Mesendoderm (in vitro differentiated cells): ENCODE results near the gene ANGPTL3.

ENCODE experiments used
- DNase-seq: peaks from one replicate; pipeline ENCODE4 v3.0.0; 2013
- H2AK5ac ChIP-seq: 2 replicates; pipeline ENCODE4 v1.6.1; 2013; ENCODE audit warnings: low read length, inconsistent platforms
- H2BK120ac ChIP-seq: 2 replicates; pipeline ENCODE4 v1.6.1; 2013; ENCODE audit warnings: low read depth, mild to moderate bottlenecking, low read length, moderate library complexity, mixed read lengths
- H2BK15ac ChIP-seq: replicated peaks from 2 replicates; pipeline ENCODE4 v1.6.1; 2013; ENCODE audit warnings: low read depth, mild to moderate bottlenecking, moderate library complexity
- H2BK5ac ChIP-seq: 2 replicates; pipeline ENCODE4 v1.6.1; 2013; ENCODE audit warnings: low read length, inconsistent platforms
- H3K18ac ChIP-seq: 2 replicates; pipeline ENCODE4 v1.6.1; 2013; ENCODE audit warnings: mild to moderate bottlenecking, low read length, mixed read lengths
- H3K23ac ChIP-seq: one replicate; pipeline ENCODE4 v1.6.1; 2013; ENCODE audit warnings: low read length
- H3K27ac ChIP-seq: 2 replicates; pipeline ENCODE4 v1.5.1; 2013; ENCODE audit warnings: low read depth, mild to moderate bottlenecking, inconsistent platforms, low read length, moderate library complexity
- H3K27me3 ChIP-seq: 2 replicates; pipeline ENCODE4 v1.6.1; 2013; ENCODE audit warnings: low read length, control low read depth, mild to moderate bottlenecking, inconsistent platforms; ENCODE audit not compliant: insufficient read depth, poor library complexity
- H3K36me3 ChIP-seq: 2 replicates; pipeline ENCODE4 v1.6.1; 2013; ENCODE audit warnings: low read length, inconsistent platforms; ENCODE audit not compliant: control insufficient read depth, insufficient read depth
- H3K4ac ChIP-seq: one replicate; pipeline ENCODE4 v1.6.1; 2013; ENCODE audit warnings: low read depth, mild to moderate bottlenecking, low read length, moderate library complexity
- H3K4me1 ChIP-seq: 2 replicates; pipeline ENCODE4 v1.6.1; 2013; ENCODE audit warnings: low read depth, low read length, inconsistent platforms; ENCODE audit not compliant: control insufficient read depth
- H3K4me2 ChIP-seq: 2 replicates; pipeline ENCODE4 v1.6.1; 2013; ENCODE audit warnings: low read length
- H3K4me3 ChIP-seq: 2 replicates; pipeline ENCODE4 v1.5.1; 2013; ENCODE audit warnings: mild to moderate bottlenecking, low read length
- H3K56ac ChIP-seq: one replicate; pipeline ENCODE4 v1.6.1; 2013; ENCODE audit warnings: low read length
- H3K79me1 ChIP-seq: 2 replicates; pipeline ENCODE4 v1.6.1; 2013; ENCODE audit warnings: low read length, inconsistent platforms
- H3K79me2 ChIP-seq: 2 replicates; pipeline ENCODE4 v1.6.1; 2013; ENCODE audit warnings: mild to moderate bottlenecking, low read length; ENCODE audit not compliant: control insufficient read depth, insufficient read depth
- H3K9ac ChIP-seq: 2 replicates; pipeline ENCODE4 v1.6.1; 2013; ENCODE audit warnings: low read length, inconsistent platforms
- H4K5ac ChIP-seq: one replicate; pipeline ENCODE4 v1.6.1; 2013; ENCODE audit warnings: low read length
- H4K8ac ChIP-seq: one replicate; pipeline ENCODE4 v1.6.1; 2013; ENCODE audit warnings: low read depth, mild to moderate bottlenecking, control low read depth, low read length, moderate library complexity
- WGBS: extraction: QIAGEN DNeasy Blood & Tissue Kit; methylation state at CpG from one replicate; pipeline ENCODE4 v1.1.7; 2013; ENCODE audit warnings: low lambda C conversion rate, missing lambda C conversion rate; ENCODE audit not compliant: insufficient coverage; ENCODE audit errors: extremely low coverage; 5-methylcytosine and 5-hydroxymethylcytosine counted together

The ANGPTL3 gene

DNA sequence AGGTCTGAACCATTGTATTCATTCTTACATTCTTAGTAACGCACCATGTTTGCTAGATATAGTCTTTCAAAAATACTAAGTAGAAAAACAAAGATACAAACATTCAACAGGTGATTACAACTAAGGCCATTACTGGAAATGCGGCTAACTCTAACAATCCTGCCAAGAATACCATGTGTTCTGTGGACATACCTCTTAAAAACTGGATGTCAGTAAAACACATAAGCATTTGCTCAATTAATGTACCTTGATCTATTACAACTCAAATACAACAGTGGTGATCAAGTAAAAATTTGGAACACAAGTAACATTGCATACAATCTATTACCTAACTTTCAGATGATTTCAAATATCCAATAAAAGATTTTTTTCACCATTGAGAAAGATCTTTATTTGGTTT is 15.4 kb downstream of the ANGPTL3 start:
- Histone ChIP-seq H4K8ac (no peak overlapping the region), H2BK15ac (no peak overlapping the region), H4K5ac (no peak overlapping the region), H3K27me3 (no peaks in the 10 kb centered on the region), H3K9ac (no peak overlapping the region), H3K4me3 (no peak overlapping the region), H3K4me1 (no peaks in the 10 kb centered on the region), H3K4ac (no peak overlapping the region), H2BK120ac (no peak overlapping the region), H3K27ac (no peak overlapping the region), H3K79me1 (no peaks in the 10 kb centered on the region), H3K36me3 (no peaks in the 10 kb centered on the region), H2BK5ac (no peak overlapping the region), H2AK5ac (no peak overlapping the region), H3K56ac (no peak overlapping the region), H3K4me2 (no peak overlapping the region), H3K79me2 (no peaks in the 10 kb centered on the region), H3K23ac (no peak overlapping the region), H3K18ac (no peak overlapping the region)
- DNase-seq = no peak
- WGBS = no CpG with 5 or more reads among the region's 2 CpGs

DNA sequence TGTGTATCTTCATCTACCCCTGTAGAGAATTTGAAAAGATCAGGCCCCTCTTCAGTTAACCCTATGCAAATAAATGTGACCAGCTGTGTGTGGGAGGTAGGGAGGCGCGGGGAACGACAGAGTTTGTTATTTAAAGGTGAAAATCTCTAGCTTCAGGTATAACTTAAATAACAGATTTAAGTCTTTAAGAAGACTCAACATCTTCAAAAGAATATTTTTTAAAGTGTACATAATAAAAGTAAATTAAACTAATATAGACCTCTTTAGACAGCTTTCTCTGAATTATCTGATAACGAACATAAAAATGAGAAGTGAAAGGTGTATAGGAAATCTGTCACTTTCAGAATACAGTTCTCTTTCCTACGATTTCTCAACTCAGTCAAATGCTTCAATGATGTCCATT is 16.0 kb downstream of the ANGPTL3 start:
- WGBS = no CpG with 5 or more reads among the region's 5 CpGs
- no peak overlapping the region for H4K8ac ChIP-seq
- no peak overlapping the region for H3K18ac ChIP-seq
- H2BK5ac ChIP-seq = no peak overlapping the region
- no peaks in the 10 kb centered on the region for H3K79me1 ChIP-seq
- no peak overlapping the region for H3K4me2 ChIP-seq
- H3K4ac ChIP-seq = no peak overlapping the region
- no peak overlapping the region for H4K5ac ChIP-seq
- no peak overlapping the region for H2BK15ac ChIP-seq
- H3K9ac ChIP-seq = no peak overlapping the region
- H3K56ac ChIP-seq = no peak overlapping the region
- H3K4me1 ChIP-seq = no peaks in the 10 kb centered on the region
- no peak overlapping the region for H2AK5ac ChIP-seq
- no peak overlapping the region for H2BK120ac ChIP-seq
- H3K27ac ChIP-seq = no peak overlapping the region
- no peaks in the 10 kb centered on the region for H3K27me3 ChIP-seq
- no peak overlapping the region for H3K4me3 ChIP-seq
- no peak for DNase-seq
- no peaks in the 10 kb centered on the region for H3K79me2 ChIP-seq
- H3K36me3 ChIP-seq = no peaks in the 10 kb centered on the region
- H3K23ac ChIP-seq = no peak overlapping the region

DNA sequence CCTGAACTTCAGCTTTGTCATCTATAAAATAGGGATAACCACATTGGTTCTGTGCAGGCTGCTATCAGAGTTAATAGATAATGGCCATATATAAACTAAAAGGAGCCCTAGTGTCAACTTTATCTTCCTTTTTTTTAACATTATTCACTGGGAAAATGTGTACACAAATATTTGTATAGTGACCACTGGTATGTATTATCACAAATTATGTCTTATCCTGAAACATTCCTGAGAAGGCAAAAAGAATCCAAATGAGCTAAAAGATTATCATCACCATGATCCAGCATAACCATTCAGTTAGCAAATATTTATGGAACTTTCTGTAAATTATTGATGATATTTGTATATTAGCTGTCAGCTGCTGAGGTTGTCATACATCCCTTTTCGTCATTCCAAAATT is 16.6 kb downstream of the ANGPTL3 start:
- no peak for DNase-seq
- H3K79me1 ChIP-seq = no peaks in the 10 kb centered on the region
- no peak overlapping the region for H2BK5ac ChIP-seq
- no peaks in the 10 kb centered on the region for H3K4me1 ChIP-seq
- H3K4ac ChIP-seq = no peak overlapping the region
- H3K27ac ChIP-seq = no peak overlapping the region
- no peak overlapping the region for H3K56ac ChIP-seq
- H3K79me2 ChIP-seq = no peaks in the 10 kb centered on the region
- no peaks in the 10 kb centered on the region for H3K27me3 ChIP-seq
- H3K36me3 ChIP-seq = no peaks in the 10 kb centered on the region
- no peak overlapping the region for H3K4me3 ChIP-seq
- no peak overlapping the region for H3K23ac ChIP-seq
- H2BK120ac ChIP-seq = no peak overlapping the region
- H3K9ac ChIP-seq = no peak overlapping the region
- H2BK15ac ChIP-seq = no peak overlapping the region
- H4K8ac ChIP-seq = no peak overlapping the region
- H3K4me2 ChIP-seq = no peak overlapping the region
- no peak overlapping the region for H2AK5ac ChIP-seq
- H4K5ac ChIP-seq = no peak overlapping the region
- H3K18ac ChIP-seq = no peak overlapping the region
- no CpG with 5 or more reads among the region's 1 CpG for WGBS

DNA sequence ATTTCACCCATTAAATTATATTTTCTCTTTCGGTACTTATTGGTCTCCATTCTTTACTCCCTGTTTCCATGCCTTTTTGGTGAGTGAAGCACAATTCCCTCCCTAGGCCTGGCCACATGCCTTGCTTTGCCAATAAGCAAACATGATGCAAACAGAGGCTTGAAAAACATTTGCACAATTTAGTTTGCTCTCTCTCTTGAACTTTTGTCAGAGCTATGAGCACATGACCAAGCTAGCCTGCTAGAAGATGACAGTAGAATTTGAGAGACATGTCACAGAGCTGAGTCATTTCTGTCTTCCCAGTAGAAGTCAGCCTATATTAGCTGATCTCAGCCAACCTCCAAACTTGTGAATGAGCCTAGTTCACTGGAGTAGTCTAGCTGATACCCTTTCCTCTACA is 24.6 kb downstream of the ANGPTL3 start:
- Histone ChIP-seq H2BK120ac (no peak overlapping the region), H3K56ac (no peak overlapping the region), H3K27me3 (no peaks in the 10 kb centered on the region), H4K8ac (no peak overlapping the region), H4K5ac (no peak overlapping the region), H3K23ac (no peak overlapping the region), H3K79me2 (no peaks in the 10 kb centered on the region), H3K27ac (no peak overlapping the region), H3K79me1 (no peaks in the 10 kb centered on the region), H3K4me2 (no peak overlapping the region), H3K18ac (no peak overlapping the region), H3K36me3 (no peaks in the 10 kb centered on the region), H3K9ac (no peak overlapping the region), H3K4ac (no peak overlapping the region), H2BK15ac (no peak overlapping the region), H2BK5ac (no peak overlapping the region), H3K4me1 (no peaks in the 10 kb centered on the region), H3K4me3 (no peak overlapping the region), H2AK5ac (no peak overlapping the region)
- peak; percentile 84 for DNase-seq
- WGBS = 100% methylated on average over 1 of the region's 1 CpG

DNA sequence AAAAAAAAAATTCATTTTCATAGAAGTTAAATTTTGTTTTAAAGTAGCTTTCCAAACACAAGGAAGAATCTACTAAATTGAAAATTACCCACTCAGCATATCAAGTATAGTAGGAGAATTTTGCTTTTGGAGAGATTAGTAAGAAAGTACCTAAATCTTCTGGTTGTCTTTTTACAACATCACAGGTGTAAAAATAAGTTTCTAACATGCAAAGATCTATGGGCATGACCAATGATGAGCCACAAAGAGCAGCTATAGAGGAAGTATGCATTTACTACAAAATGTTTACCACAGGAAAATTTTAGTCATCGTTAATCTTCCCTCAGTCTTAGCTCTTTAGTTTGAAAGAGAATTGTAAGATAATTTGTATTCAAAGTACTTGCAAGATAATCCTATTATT is 28.1 kb downstream of the ANGPTL3 start:
- DNase-seq = no peak
- H2AK5ac ChIP-seq = no peak overlapping the region
- H4K5ac ChIP-seq = no peak overlapping the region
- H2BK15ac ChIP-seq = no peak overlapping the region
- no peak overlapping the region for H3K9ac ChIP-seq
- H3K4me1 ChIP-seq = no peaks in the 10 kb centered on the region
- no peaks in the 10 kb centered on the region for H3K79me2 ChIP-seq
- H2BK5ac ChIP-seq = no peak overlapping the region
- H3K27me3 ChIP-seq = no peaks in the 10 kb centered on the region
- no peak overlapping the region for H2BK120ac ChIP-seq
- H3K79me1 ChIP-seq = no peaks in the 10 kb centered on the region
- no peak overlapping the region for H3K4me3 ChIP-seq
- no peak overlapping the region for H3K4me2 ChIP-seq
- H3K4ac ChIP-seq = no peak overlapping the region
- no peak overlapping the region for H3K18ac ChIP-seq
- no peak overlapping the region for H3K23ac ChIP-seq
- WGBS = no CpG with 5 or more reads among the region's 1 CpG
- H3K27ac ChIP-seq = no peak overlapping the region
- no peak overlapping the region for H4K8ac ChIP-seq
- peaks cover 2% of the 10 kb centered on the region for H3K36me3 ChIP-seq
- no peak overlapping the region for H3K56ac ChIP-seq

DNA sequence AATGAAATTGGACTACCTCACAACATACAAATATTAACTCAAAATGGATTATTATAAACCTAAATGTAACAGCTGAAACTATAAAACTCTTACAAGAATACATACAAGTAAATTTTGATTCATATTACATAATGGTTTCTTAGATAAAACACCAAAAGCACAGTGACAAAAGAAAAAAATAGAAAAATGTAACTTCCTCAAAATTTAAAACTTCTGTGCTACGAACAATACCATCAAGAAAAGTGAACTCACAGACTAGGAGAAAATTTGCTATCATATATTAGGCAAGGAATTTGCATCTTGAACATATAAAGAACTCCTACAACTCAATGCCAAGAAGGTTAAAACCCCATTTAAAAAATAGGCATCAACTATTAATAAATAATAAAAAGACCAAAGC is 31.2 kb downstream of the ANGPTL3 start:
- no peak overlapping the region for H3K23ac ChIP-seq
- no peak overlapping the region for H3K27ac ChIP-seq
- no peak for DNase-seq
- H2BK120ac ChIP-seq = no peak overlapping the region
- H4K5ac ChIP-seq = no peak overlapping the region
- H3K4me1 ChIP-seq = no peaks in the 10 kb centered on the region
- no peaks in the 10 kb centered on the region for H3K27me3 ChIP-seq
- peaks cover 2% of the 10 kb centered on the region for H3K36me3 ChIP-seq
- no peak overlapping the region for H3K4me2 ChIP-seq
- no CpG with 5 or more reads among the region's 1 CpG for WGBS
- H2BK5ac ChIP-seq = no peak overlapping the region
- no peak overlapping the region for H3K9ac ChIP-seq
- H3K4ac ChIP-seq = no peak overlapping the region
- no peak overlapping the region for H3K56ac ChIP-seq
- no peak overlapping the region for H2BK15ac ChIP-seq
- no peak overlapping the region for H4K8ac ChIP-seq
- H3K79me1 ChIP-seq = no peaks in the 10 kb centered on the region
- H2AK5ac ChIP-seq = no peak overlapping the region
- no peak overlapping the region for H3K18ac ChIP-seq
- no peaks in the 10 kb centered on the region for H3K79me2 ChIP-seq
- H3K4me3 ChIP-seq = no peak overlapping the region
